ENCODE data around the gene RBM10.

Gene RBM10

DNA sequence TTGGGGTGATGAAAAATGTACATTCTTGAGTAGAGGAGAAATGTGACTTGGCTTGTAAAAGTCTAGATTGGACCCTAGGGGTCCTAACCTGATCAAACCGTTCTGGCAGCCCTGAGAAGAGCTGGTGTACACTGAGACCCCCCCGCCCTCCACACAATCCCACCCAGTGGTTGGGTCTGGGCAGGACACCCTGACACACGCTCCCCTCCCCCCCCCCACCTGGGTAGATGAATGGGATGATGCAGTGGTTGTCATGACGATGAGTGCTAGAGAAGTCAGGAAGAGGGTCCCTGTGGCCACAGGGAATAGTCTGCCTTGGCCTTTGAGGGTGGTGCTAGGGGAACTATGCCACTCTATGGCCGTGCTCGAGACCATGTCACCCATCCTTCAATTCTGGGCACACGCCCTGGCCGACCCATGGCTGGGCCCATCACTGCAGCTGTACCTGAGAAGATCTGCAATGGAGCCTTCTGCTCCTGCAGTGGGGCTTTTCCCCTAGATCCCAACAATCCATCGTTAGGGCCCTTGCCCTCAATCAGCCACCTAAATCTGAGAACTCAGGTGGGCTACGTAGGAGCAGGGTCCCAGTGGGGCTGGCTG, 77.8 kb downstream of the RBM10 start:
- DNase-seq: no peak

DNA sequence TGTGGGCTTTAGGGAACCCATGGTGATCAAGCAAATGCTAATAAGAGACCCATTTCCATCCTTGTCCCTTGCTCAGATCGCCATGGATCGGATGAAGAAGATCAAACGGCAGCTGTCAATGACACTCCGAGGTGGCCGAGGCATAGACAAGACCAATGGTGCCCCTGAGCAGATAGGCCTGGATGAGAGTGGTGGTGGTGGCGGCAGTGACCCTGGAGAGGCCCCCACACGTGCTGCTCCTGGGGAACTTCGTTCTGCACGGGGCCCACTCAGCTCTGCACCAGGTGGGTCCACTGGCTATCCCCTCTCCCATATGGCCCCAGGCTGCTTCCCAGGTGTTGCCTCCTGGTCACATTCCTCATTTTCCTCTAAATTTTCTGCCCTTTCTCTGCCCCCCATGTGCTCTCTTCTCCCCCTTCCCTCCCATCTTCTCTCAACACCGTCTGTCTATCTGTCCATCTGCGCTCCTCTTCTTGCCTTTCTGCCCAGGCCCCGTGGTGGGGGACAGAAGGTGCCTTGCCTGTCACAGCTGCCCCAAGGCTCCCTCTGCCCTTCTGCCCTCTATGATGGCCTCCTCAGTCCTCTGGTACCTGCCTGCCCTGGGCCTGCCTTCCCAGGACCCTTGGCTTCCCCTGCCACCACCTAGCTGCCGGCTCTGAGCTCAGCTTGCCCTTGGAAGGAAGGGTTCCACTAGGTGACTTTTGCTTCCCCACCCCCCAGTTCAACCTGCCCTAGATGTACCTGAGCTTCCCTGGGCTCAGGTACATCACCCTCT, 78.6 kb downstream of the RBM10 start:
- DNase-seq: no peak

DNA sequence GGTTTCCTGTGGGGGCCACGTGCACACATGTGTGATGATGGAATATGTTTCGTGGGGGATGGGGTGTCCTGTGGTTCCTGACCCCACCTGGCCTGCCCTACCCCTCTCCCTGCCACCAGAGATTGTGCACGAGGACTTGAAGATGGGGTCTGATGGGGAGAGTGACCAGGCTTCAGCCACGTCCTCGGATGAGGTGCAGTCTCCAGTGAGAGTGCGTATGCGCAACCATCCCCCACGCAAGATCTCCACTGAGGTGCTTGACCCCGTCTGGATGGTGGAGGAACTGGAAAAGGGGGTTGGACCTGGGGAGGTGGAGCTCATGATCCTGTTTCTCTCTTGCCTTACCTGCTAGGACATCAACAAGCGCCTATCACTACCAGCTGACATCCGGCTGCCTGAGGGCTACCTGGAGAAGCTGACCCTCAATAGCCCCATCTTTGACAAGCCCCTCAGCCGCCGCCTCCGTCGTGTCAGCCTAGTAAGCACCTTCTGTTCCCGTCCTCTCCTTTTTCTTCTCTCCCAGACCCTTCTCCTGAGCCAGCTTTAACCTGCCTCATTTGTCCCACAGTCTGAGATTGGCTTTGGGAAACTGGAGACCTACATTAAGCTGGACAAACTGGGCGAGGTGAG, 79.4 kb downstream of the RBM10 start:
- no peak for DNase-seq

DNA sequence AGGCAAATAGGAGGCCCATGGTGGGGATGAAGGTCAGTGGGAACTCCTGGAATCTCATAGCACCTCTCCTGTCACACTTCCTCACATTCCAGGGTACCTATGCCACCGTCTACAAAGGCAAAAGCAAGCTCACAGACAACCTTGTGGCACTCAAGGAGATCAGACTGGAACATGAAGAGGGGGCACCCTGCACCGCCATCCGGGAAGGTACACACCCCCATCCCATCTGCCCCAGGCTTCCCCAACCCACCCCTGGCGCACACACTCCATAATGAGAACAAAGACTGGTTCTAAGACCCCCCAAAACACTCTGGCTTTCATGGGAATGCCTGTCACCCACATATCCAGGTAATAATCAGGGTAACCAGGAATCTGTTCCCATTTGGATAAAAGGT, 79.9 kb downstream of the RBM10 start:
- DNase-seq: no peak

DNA sequence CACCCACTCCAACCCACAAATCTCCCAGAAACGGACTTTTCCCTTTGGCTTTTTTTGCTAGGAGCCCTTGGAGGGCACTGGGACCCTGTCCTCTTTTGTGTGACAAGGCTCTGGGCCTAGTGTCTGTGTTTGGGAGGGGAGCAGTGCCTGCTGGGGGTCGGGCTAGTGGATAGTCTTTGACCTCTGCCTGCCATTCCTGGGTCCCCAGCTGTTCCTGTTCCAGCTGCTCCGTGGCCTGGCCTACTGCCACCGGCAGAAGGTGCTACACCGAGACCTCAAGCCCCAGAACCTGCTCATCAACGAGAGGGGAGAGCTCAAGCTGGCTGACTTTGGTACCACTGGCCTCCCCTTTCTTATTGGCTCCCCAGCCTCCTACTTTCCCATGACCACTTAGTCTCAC, 81.0 kb downstream of the RBM10 start:
- DNase-seq: no peak

DNA sequence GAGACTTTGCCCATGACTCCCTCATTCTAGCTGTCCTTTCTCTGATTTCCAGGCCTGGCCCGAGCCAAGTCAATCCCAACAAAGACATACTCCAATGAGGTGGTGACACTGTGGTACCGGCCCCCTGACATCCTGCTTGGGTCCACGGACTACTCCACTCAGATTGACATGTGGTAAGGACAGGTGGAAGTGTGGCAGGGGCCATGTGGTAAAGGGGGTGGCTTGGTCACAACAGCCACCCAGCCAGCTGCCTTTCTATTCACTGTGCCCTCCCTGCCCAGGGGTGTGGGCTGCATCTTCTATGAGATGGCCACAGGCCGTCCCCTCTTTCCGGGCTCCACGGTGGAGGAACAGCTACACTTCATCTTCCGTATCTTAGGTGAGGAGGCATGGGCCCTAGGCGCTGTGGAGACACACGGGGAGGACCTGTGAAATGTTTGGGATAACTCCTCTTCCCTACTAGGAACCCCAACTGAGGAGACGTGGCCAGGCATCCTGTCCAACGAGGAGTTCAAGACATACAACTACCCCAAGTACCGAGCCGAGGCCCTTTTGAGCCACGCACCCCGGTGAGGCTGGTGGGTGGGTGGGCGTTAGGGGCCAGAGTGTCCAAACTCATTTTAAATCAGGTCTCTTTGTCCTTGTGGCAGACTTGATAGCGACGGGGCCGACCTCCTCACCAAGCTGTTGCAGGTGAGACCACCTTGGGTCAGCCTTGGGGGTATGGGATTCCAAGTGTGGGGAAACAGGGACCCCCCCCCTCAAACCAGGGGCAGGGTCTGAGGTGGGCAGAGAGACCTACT, 81.7 kb downstream of the RBM10 start:
- no peak for DNase-seq

DNA sequence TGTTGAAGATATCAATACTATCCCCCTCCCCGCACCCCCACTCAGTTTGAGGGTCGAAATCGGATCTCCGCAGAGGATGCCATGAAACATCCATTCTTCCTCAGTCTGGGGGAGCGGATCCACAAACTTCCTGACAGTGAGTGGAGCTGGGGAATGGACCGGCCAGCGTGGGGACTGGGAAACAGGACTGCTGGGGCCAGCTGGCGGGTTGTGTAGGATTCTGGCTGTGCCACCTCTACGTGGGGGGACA, 82.2 kb downstream of the RBM10 start:
- DNase-seq: no peak

DNA sequence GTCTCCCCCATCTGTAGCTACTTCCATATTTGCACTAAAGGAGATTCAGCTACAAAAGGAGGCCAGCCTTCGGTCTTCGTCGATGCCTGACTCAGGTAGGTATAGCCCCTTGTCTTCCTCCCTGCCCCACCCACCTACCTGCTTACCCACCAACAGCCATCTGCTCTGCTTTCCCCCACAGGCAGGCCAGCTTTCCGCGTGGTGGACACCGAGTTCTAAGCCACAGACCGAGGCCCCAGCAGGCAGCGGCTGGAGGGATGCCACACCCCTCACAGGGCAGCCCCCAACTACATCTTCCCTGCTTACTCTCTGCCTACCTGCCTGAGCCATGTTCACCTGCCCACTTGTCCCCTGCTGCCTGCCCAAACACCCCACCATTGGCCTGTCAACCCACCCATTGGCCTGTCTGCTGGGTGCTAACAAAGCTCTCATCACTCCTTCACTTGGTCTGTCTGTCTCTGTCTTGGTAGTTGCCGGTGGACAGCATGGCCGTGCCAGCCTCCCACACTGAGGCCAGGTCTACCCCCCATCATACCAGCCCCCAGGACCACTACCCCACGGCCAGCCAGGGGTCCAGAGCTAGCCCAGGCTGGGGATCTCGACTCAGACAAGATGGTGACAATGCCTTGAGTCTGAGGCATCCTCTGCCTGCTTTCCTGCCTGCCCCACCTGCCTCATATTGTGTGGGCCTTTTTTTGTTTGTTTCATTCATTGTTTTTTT, 83.7 kb downstream of the RBM10 start:
- no peak for DNase-seq

DNA sequence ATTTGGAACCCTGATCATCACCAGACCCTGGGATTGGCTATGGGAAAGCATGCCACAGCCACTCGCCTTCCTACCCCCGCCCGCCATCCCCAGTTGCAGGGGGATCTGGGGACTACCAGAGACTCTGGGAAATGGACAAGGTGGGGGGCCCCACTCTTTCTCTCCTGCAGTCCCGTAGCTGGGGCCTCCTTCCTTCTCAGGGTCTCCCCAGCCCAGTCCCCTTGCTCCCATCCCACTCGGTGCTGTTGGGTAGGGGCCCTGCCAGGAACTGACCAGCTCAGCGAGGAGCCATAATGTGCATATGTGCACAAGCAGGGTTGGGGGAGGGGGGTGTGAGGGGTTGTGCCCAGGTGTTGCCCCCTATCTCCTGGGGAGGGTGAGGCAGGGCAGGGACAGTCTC, 84.4 kb downstream of the RBM10 start:
- no peak for DNase-seq

DNA sequence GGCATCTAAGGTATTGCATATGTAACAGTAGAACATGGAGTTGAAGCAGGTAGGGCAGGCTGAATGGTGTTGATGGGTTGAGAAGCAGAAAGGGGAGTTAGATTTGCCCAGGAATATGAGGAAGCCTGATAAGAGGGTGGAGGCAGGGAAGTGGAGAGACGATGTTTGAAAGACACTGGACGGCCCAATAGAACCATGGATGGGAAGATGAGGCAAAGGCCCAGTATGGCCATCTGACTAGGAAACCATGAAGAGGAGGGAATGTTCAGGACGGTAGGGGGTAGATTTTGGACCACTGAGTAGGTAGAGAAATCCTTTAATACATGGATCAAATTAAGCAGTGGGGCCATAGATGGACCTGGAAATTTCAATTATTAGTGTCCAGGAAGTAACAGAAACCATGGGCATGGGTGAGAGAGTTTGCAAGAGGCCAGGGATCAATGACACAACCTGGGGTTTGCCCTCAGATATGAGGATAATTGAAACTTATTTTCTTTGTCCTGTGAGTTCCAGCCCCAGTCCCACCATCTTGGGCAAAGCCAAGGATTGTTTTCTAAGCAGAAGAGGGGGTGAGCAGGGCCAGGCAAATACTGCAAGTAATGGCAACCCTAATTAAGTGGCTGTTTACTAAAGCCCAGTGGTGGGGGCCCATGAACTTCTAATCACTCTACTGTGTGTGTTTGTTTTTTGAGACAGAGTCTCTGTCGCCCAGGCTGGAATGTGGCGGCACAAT, 85.3 kb downstream of the RBM10 start:
- DNase-seq: no peak

DNA sequence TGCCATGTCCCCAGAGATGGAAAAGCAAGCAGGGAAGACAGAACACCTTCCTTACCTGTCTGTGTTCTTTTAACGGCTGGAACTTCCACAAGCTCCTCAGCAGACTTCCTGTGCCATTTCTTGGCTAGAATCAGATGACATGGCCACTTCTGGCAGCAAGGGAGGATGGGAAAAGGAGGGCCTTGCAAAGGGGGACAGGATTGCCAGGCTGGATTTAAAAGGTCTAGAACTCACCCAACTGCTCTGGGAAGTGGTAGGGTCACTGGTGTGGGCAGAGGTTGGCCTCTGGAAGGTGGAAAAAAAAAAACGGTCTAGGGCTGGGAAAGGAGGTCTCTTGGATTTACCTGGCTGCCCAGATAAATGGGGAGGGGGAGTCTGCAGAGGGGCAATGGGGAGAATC, 86.1 kb downstream of the RBM10 start:
- DNase-seq: no peak

DNA sequence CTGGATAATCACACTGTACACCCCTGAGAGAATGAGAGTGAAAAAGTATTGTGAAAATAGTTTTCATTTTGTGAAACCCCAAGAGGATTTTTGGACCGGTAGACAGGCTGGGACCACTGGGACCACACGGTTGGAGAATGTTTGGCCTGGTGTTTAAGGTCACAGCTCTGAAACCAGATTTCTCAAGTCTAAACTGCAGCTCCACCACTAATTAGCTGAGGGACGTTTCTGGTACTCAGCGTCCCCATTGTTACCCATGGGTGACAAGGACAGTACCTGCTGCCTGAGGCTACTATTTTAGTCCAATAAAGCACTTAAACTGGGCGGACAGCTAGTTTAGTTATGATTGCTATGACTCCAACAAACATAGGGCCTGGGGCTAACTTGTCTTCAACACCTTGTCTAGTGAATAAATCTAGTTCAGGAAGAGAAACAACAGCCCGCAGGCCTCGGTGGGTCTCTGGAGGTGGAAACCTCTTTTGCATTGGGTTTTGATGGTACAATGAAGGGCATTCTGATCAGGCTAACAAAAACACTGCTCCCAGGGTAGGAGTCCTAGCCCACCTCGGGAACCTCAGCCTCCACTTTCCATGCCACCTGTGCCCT, 87.3 kb downstream of the RBM10 start:
- DNase-seq: peak in 1 of 4 experiments; percentile 7

DNA sequence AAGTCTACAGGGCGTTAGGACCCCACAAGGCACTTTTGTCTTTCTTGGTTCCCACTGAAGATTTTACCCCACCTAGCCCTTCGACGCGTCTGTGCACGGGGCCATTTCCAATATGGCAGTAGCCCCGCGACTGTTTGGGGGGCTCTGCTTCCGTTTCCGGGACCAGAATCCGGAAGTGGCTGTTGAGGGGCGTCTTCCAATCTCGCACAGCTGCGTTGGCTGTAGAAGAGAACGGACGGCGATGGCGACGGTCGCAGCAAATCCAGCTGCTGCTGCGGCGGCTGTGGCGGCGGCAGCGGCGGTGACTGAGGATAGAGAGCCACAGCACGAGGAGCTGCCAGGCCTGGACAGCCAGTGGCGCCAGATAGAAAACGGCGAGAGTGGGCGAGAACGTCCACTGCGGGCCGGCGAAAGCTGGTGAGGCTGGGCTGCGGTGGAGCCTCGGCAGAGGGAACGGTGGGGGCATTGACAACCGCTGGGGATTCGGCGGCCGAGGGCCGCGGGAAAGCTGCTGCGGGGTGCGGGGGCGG, 87.8 kb downstream of the RBM10 start, which contains the start of gene USP11:
Gene USP11 (plus strand): TSS at position 207 of the 530 bp plus-strand sequence. CDS start 35 bp downstream, at position 242.
- peak; percentile 33 to 54 (median 48) for DNase-seq

DNA sequence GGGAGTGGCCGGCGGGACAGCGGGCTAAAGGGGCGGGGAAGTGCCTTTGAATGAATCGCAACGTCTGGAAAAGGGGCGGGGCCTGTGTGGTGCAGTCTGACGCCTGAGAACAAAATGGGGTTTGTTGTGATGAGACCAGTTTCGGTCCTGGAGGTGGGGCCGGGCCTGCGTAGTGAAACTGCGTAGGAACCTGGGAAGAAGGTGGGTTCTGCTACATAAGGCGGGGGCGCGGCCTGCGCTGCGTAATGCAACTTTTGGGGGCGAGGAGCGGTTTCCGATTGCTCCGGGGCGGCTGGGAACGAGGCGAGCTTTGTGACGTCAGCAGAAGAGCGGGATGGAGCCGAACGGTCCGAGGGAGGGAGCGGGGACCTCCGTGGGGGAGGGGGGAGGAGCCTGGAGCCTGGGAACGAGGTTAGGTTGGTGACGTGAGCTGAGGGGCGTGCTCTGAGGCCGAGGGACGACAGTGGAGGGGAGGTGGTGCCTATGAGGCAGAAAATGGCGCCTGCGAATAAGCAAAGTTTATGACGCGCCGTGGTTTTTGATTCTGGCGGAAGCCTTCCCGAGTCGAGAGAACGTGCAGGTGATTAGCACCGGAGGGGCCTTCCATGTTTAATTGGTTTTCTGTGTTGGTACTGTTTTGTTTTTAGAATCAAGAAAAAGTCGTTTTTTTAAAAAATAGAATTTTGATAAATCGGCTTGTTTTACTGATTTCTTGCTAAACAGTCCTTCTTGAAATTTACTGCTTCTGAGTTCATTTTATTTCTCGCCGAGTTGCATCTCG, 88.5 kb downstream of the RBM10 start:
- DNase-seq: peak; percentile 94 to 96 (median 95)

DNA sequence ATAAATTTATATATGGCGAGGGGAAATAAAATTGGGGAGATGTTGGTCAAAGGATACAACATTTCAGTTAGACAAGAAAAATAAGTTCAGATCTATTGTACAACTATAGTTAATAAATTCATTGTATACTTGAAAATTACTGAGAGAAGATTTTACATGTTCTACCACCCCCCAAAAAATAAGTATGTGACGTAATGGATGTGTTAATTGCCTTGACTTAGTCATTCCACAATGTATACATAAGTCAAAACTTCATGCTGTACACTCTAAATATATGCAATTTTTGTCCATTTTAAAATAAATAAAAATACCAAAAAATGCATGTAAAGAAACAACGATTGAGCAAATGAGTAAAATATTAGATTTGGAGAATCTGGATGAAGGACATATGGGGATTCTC, 89.6 kb downstream of the RBM10 start:
- peak in 1 of 4 experiments; percentile 4 for DNase-seq

DNA sequence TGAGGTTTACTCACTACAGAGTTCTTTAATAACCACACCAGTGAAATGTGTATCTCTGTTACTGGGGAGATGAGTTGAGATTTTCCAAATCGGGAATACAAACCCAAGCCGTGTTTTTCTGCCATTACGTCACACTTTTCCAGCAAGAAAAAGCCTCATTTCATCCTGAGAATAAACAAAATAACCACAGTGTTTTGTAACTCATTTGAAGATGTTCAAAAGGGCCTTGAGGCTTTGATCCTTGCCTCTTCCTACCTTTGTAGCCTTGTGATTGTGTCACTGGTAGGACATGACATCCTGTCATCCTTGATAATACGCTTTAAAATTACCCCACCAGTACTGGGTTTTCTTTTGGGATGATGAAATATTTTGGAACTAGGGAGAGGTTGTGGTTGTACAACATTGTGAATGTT, 90.7 kb downstream of the RBM10 start:
- no peak for DNase-seq

Data from suppressor macrophage (primary cell).